GM23338 (cell line): ENCODE data around the gene CDH4. TPM values are rescaled to one million over a fixed set of nuclear protein-coding genes. Genes with fewer than 3 reads are reported as not detected.

ENCODE experiments used
- ATAC-seq: fragments of 200-7000 bp; cut with Tn5 transposase; 3 replicates; pipeline ENCODE4 v1.9.1; 2020
- DNase-seq: peaks from one replicate; pipeline ENCODE4 v3.0.0-alpha.2; 2015; ENCODE audit warnings: low spot score
- H2AFZ ChIP-seq: fragments of 200-600 bp; sonication (generic); 2 replicates; pipeline ENCODE4 v1.8.0; 2016; ENCODE audit warnings: antibody characterized with exemption, mild to moderate bottlenecking, moderate library complexity
- H3F3A ChIP-seq: fragments of 200-600 bp; sonication (generic); replicated peaks from 2 replicates; pipeline ENCODE4 v1.8.0; 2017; ENCODE audit warnings: antibody characterized with exemption, mixed run types, low read depth
- H3K27ac ChIP-seq: fragments of 200-600 bp; sonication (generic); 2 replicates; pipeline ENCODE4 v1.6.1; 2016; ENCODE audit warnings: low read depth
- H3K27me3 ChIP-seq: fragments of 200-600 bp; sonication (generic); 2 replicates; pipeline ENCODE4 v1.8.0; 2016; ENCODE audit warnings: mild to moderate bottlenecking, mixed run types, moderate library complexity; ENCODE audit not compliant: insufficient read depth
- H3K36me3 ChIP-seq: fragments of 200-600 bp; sonication (generic); 2 replicates; pipeline ENCODE4 v1.8.0; 2016; ENCODE audit warnings: mild to moderate bottlenecking; ENCODE audit not compliant: insufficient read depth
- H3K4me1 ChIP-seq: fragments of 200-600 bp; sonication (generic); 2 replicates; pipeline ENCODE4 v1.8.0; 2016; ENCODE audit warnings: mild to moderate bottlenecking, moderate library complexity; ENCODE audit not compliant: insufficient read depth
- H3K4me2 ChIP-seq: fragments of 200-600 bp; sonication (generic); 2 replicates; pipeline ENCODE4 v1.7.1; 2017; ENCODE audit warnings: mixed run types
- H3K4me3 ChIP-seq: fragments of 200-600 bp; sonication (generic); 2 replicates; pipeline ENCODE4 v1.6.1; 2016; ENCODE audit warnings: mixed run types
- H3K79me2 ChIP-seq: fragments of 200-600 bp; sonication (generic); replicated peaks from 2 replicates; pipeline ENCODE4 v1.8.0; 2017; ENCODE audit warnings: mild to moderate bottlenecking; ENCODE audit not compliant: insufficient read depth
- H3K9me2 ChIP-seq: fragments of 200-600 bp; sonication (generic); 2 replicates; pipeline ENCODE4 v1.8.0; 2017; ENCODE audit not compliant: insufficient read depth
- H4K20me1 ChIP-seq: fragments of 200-600 bp; sonication (generic); replicated peaks from 2 replicates; pipeline ENCODE4 v1.8.0; 2017; ENCODE audit warnings: mild to moderate bottlenecking; ENCODE audit not compliant: insufficient read depth
- H3K27ac Mint-ChIP-seq: 2 replicates; pipeline ENCODE4 v1.8.0; 2020; ENCODE audit warnings: inconsistent platforms, mild to moderate bottlenecking, moderate library complexity, mixed read lengths
- H3K27me3 Mint-ChIP-seq: 3 replicates; pipeline ENCODE4 v1.8.0; 2022; ENCODE audit warnings: low read depth, mild to moderate bottlenecking, moderate library complexity, mixed read lengths, inconsistent platforms; ENCODE audit not compliant: insufficient read depth, poor library complexity
- H3K36me3 Mint-ChIP-seq: 3 replicates; pipeline ENCODE4 v1.8.0; 2021; ENCODE audit warnings: low read depth, mild to moderate bottlenecking, inconsistent platforms, moderate library complexity, mixed read lengths
- H3K4me1 Mint-ChIP-seq: 3 replicates; pipeline ENCODE4 v1.8.0; 2020; ENCODE audit warnings: mild to moderate bottlenecking, inconsistent platforms, mixed read lengths
- H3K4me3 Mint-ChIP-seq: 3 replicates; pipeline ENCODE4 v1.8.0; 2021; ENCODE audit warnings: moderate library complexity, mild to moderate bottlenecking, inconsistent platforms, mixed read lengths
- H3K9me3 Mint-ChIP-seq: 3 replicates; pipeline ENCODE4 v1.8.0; 2020; ENCODE audit warnings: moderate library complexity, mild to moderate bottlenecking, inconsistent platforms, mixed read lengths
- CREB1 ChIP-seq: fragments of 250-450 bp; sonication (Bioruptor Pico); IDR thresholded peaks from 2 replicates; pipeline ENCODE4 v1.5.0; 2020; ENCODE audit warnings: low read depth, mild to moderate bottlenecking, moderate library complexity
- CTCF ChIP-seq, 2 experiments: fragments of 200-600 bp in 1 of 2; sonication (generic) in 1 of 2; conservative IDR thresholded peaks; 2 replicates each; pipeline versions ENCODE4 v1.5.1 to v1.6.1; 2016 to 2017; ENCODE audit warnings: antibody characterized with exemption in 2 of 2, low read depth in 2 of 2, mild to moderate bottlenecking in 2 of 2, moderate library complexity in 1 of 2
- ETS1 ChIP-seq: IDR thresholded peaks from 2 replicates; pipeline ENCODE4 v1.6.1; 2016; ENCODE audit warnings: antibody characterized with exemption
- EZH2 ChIP-seq: fragments of 200-600 bp; sonication (generic); IDR thresholded peaks from one replicate; pipeline ENCODE4 v1.8.0; 2017; ENCODE audit warnings: antibody characterized with exemption, mild to moderate bottlenecking, low read depth; ENCODE audit not compliant: unreplicated experiment
- NANOG ChIP-seq: IDR thresholded peaks from 2 replicates; pipeline ENCODE4 v1.6.1; 2016; ENCODE audit warnings: antibody characterized with exemption, borderline replicate concordance
- POLR2AphosphoS5 ChIP-seq: IDR thresholded peaks from 2 replicates; pipeline ENCODE4 v1.6.1; 2016; ENCODE audit warnings: antibody characterized with exemption, low read depth
- REST ChIP-seq: IDR thresholded peaks from one replicate; pipeline ENCODE4 v1.6.1; 2018; ENCODE audit warnings: antibody characterized with exemption; ENCODE audit not compliant: unreplicated experiment
- STAT1 ChIP-seq: IDR thresholded peaks from one replicate; pipeline ENCODE4 v1.6.1; 2016; ENCODE audit warnings: antibody characterized with exemption; ENCODE audit not compliant: unreplicated experiment
- ZNF114 ChIP-seq: fragments of 250-450 bp; sonication (Bioruptor Pico); IDR thresholded peaks from 2 replicates; pipeline ENCODE4 v1.5.0; 2020; ENCODE audit warnings: mild to moderate bottlenecking, moderate library complexity
- ZNF331 ChIP-seq: fragments of 250-450 bp; sonication (Bioruptor Pico); IDR thresholded peaks from 2 replicates; pipeline ENCODE4 v1.5.0; 2020; ENCODE audit warnings: low read depth, mild to moderate bottlenecking, moderate library complexity
- ZNF462 ChIP-seq: fragments of 250-450 bp; sonication (Bioruptor Pico); IDR thresholded peaks from 2 replicates; pipeline ENCODE4 v1.5.0; 2020; ENCODE audit warnings: mild to moderate bottlenecking, moderate library complexity
- polyA plus RNA-seq: library from polyadenylated mRNA; unstranded; fragments of >200 nt; fragmentation: Nextera tagmentation; extraction: Ambion mirVana; gene quantifications from 2 replicates; pipeline ENCODE4 v1.2.1, GENCODE V29; 2016
- total RNA-seq: library from RNA; depleted of rRNA; stranded (reverse); fragments of >200 nt; shearing (Covaris generic); gene quantifications from 2 replicates; pipeline ENCODE4 v1.2.3, GENCODE V29; 2014

CDH4 gene
- total and polyA plus RNA-seq, 2 experiments from 2014 or later: 1.2 to 4.2 TPM

- Mint-ChIP-seq H3K4me1 (peaks cover 2% of the 10 kb centered on the region; the same call in 2 of the 3 replicates), H3K36me3 (no peaks in the 10 kb centered on the region), H3K9me3 (no peaks in the 10 kb centered on the region), H3K4me3 (no peak overlapping the region), H3K27ac (no peak overlapping the region), H3K27me3 (peaks cover 9% of the 10 kb centered on the region)
- Histone ChIP-seq H3K4me2 (no peak overlapping the region), H3K4me3 (no peak overlapping the region), H3K27me3 (no peaks in the 10 kb centered on the region), H3F3A (no peaks in the 10 kb centered on the region), H3K27ac (no peak overlapping the region), H3K4me1 (no peaks in the 10 kb centered on the region), H3K79me2 (no peaks in the 10 kb centered on the region), H3K9me2 (no peaks in the 10 kb centered on the region), H2AFZ (no peak overlapping the region), H4K20me1 (no peaks in the 10 kb centered on the region), H3K36me3 (no peaks in the 10 kb centered on the region)
- TF ChIP-seq NANOG (no peak), CREB1 (CRISPR knock-in tag) (no peak), EZH2 (no peak), STAT1 (no peak), ZNF462 (CRISPR knock-in tag) (no peak), POLR2AphosphoS5 (no peak), CTCF (conservative IDR thresholded peaks at IDR 0.05; ENCODE audit: low read depth in 2 of 2) (no peak), ETS1 (no peak), ZNF114 (CRISPR knock-in tag) (no peak), ZNF331 (CRISPR knock-in tag) (no peak), REST (no peak)
- no peak for DNase-seq
- no peak for ATAC-seq
Measured at GRCh38 chr20:61766921-61767610, 515.0 kb downstream of the CDH4 start.
